ENCODE data around the gene STK4. TPM values are rescaled to one million over a fixed set of nuclear protein-coding genes. Genes with fewer than 3 reads are reported as not detected.

The STK4 gene
- total and polyA plus RNA-seq, 2 of the 8 experiments (the other 6 are each of a cell fraction or from before 2014, with no cell fraction given) = 12.0 to 34.3 TPM

- TF ChIP-seq KDM1A (IDR thresholded peaks at IDR 0.05; ENCODE audit: borderline replicate concordance, low read length) (no peak), MAFK (IDR thresholded peaks at IDR 0.05; ENCODE audit: low read depth, low read length) (no peak), CBX8 (IDR thresholded peaks at IDR 0.05; ENCODE audit: borderline replicate concordance, low read depth, low read length) (no peak), SIX5 (IDR thresholded peaks at IDR 0.05; ENCODE audit: low read depth, low read length) (no peak)
These were observed 35.7 kb upstream of the STK4 start (continued) for GRCh38 chr20:44930517-44931168.

Measured in H1 (cell line).